Brain microvascular endothelial cell (primary cell): Measurements from ENCODE around the gene TMEM201.

Experiments
- DNase-seq: peaks from one replicate; pipeline ENCODE4 v3.0.0-alpha.2; 2020
- H3K27ac ChIP-seq: fragments of 250-450 bp; sonication (Bioruptor Pico); 2 replicates; pipeline ENCODE4 v1.5.1; 2020; ENCODE audit warnings: mild to moderate bottlenecking, moderate library complexity
- H3K27me3 ChIP-seq: fragments of 250-450 bp; sonication (Bioruptor Pico); replicated peaks from 2 replicates; pipeline ENCODE4 v1.5.1; 2020; ENCODE audit warnings: mild to moderate bottlenecking
- H3K36me3 ChIP-seq: fragments of 250-450 bp; sonication (Bioruptor Pico); replicated peaks from 2 replicates; pipeline ENCODE4 v1.5.1; 2020; ENCODE audit warnings: mild to moderate bottlenecking
- H3K4me3 ChIP-seq: 2 replicates; pipeline ENCODE4 v1.5.1; 2011; ENCODE audit warnings: low read depth, mild to moderate bottlenecking, control low read depth, low read length, moderate library complexity
- in situ Hi-C: cut with HindIII; loops from 2 replicates; pipeline ENCODE4 v1.10.0; 2017; ENCODE audit warnings: low sequenced_read_pairs, low pct_ligation_motif_present
- TF ChIP-seq, protein P1 (sequence below): IDR thresholded peaks from 2 replicates; pipeline ENCODE4 v1.5.1; 2011; ENCODE audit warnings: low read depth, mild to moderate bottlenecking, moderate library complexity, low read length, control low read depth, inconsistent platforms; ENCODE audit errors: missing control alignments

The TMEM201 gene

GRCh38 chr1:9549955-9550546 lies 38.7 kb upstream of the TMEM201 start:
- in situ Hi-C loops, result no loop called here
- no peak overlapping the region for H3K4me3 ChIP-seq
- no peaks in the 10 kb centered on the region for H3K36me3 ChIP-seq
- no peaks in the 10 kb centered on the region for H3K27me3 ChIP-seq
- TF ChIP-seq, protein P1, sequence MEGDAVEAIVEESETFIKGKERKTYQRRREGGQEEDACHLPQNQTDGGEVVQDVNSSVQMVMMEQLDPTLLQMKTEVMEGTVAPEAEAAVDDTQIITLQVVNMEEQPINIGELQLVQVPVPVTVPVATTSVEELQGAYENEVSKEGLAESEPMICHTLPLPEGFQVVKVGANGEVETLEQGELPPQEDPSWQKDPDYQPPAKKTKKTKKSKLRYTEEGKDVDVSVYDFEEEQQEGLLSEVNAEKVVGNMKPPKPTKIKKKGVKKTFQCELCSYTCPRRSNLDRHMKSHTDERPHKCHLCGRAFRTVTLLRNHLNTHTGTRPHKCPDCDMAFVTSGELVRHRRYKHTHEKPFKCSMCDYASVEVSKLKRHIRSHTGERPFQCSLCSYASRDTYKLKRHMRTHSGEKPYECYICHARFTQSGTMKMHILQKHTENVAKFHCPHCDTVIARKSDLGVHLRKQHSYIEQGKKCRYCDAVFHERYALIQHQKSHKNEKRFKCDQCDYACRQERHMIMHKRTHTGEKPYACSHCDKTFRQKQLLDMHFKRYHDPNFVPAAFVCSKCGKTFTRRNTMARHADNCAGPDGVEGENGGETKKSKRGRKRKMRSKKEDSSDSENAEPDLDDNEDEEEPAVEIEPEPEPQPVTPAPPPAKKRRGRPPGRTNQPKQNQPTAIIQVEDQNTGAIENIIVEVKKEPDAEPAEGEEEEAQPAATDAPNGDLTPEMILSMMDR, result no peak
- no peak for DNase-seq
- no peak overlapping the region for H3K27ac ChIP-seq

DNA sequence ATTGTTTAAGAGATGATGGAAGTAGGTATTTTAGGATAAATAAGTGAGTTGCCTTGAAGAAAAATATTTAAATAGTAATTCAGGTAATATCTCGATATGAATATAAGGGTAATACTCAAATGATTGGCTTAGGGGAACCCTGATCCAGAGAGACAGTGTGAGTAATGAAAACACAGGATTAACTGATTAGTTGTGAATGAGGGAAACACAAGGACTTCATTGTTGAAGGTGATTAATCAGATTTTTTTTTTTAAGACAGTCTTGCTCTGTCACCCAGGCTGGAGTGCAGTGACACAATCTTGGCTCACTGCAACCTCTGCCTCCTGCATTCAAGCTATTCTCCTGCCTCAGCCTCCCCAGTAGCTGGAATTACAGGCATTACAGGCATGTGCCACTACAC lies 36.7 kb upstream of the TMEM201 start:
- H3K4me3 ChIP-seq, result no peak overlapping the region
- in situ Hi-C loops, result no loop called here
- DNase-seq, result no peak
- H3K36me3 ChIP-seq, result peaks cover 6% of the 10 kb centered on the region
- no peaks in the 10 kb centered on the region for H3K27me3 ChIP-seq
- H3K27ac ChIP-seq, result no peak overlapping the region
- TF ChIP-seq, protein P1, result no peak

- Histone ChIP-seq H3K27ac (no peak overlapping the region), H3K27me3 (no peaks in the 10 kb centered on the region), H3K4me3 (no peak overlapping the region), H3K36me3 (peaks cover 6% of the 10 kb centered on the region)
- TF ChIP-seq, protein P1, result no peak
- in situ Hi-C loops, result no loop called here
- no peak for DNase-seq
Observed at GRCh38 chr1:9553736-9554144, 35.0 kb upstream of the TMEM201 start.

DNA sequence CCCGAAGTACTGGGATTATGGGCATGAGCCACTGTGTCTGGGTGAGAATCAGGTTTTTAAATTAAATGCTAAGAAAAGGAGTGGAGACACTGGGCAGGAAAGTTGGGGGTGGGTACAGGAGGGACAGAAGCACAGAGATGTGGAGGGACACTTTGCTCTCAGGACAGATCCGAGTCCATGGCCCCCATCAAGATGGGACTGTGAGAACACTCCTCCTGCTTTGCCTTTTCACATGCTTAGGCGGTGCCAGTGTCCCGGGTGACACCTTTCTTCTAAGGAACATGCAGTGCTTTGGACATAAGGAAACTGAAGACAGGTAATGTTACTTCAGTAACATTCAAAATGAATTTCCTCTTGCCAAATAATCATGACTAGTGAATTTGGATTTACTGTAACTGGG lies 32.8 kb upstream of the TMEM201 start:
- in situ Hi-C loops, result no loop called here
- TF ChIP-seq, protein P1, result no peak
- Histone ChIP-seq H3K36me3 (peaks cover 6% of the 10 kb centered on the region), H3K27ac (no peak overlapping the region), H3K27me3 (no peaks in the 10 kb centered on the region), H3K4me3 (no peak overlapping the region)
- no peak for DNase-seq

DNA sequence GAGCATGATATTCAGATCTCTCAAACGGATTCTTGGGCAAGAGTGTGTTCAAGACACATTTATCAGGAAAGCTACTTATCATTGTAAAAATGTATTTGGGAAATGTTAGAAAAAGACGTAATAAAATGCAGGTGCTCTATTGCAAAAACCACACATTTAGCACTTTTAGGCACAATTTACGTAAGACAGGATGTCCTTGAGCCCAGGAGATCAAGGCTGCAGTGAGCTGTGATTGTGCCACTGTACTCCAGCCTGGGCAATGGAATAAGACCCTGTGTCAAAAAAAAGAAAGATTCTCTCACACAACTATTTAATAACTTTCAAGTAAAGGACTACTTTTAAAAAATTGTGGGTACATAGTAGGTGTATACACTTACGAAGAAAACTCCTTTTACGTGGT lies 31.1 kb upstream of the TMEM201 start:
- peaks cover 6% of the 10 kb centered on the region for H3K36me3 ChIP-seq
- no peak overlapping the region for H3K27ac ChIP-seq
- in situ Hi-C loops, result no loop called here
- TF ChIP-seq, protein P1, result no peak
- no peak overlapping the region for H3K4me3 ChIP-seq
- no peaks in the 10 kb centered on the region for H3K27me3 ChIP-seq
- DNase-seq, result no peak
